ENCODE results near the gene MORN5.

DNA sequence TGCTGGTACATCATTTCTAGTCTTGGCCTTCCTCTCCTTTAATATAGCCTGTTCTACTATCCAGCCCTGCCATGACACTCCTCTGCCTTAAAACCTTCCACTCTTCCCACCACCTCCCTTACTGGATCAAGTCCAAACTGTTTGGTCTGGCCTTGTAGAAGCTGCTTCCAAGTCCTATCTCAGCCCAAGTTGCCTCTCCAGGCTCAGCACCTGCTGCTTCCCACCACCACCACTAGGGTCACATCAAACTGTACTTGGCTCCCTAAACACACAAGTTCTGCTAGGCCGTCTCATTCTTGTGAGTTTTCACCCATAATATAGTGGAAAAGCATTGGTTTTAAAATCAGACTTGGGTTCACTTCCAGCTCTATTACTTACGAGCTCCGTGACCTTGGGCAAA lies 1.5 kb upstream of the MORN5 start:
- no peak for TF ChIP-seq RARB (CRISPR knock-in tag; IDR thresholded peaks at IDR 0.05)
- no peak for TF ChIP-seq ARNTL (CRISPR knock-in tag; IDR thresholded peaks at IDR 0.05; ENCODE audit: borderline replicate concordance, low read depth)
- no peak for TF ChIP-seq ESRRG (CRISPR knock-in tag; IDR thresholded peaks at IDR 0.05)
- TF ChIP-seq, protein P1, sequence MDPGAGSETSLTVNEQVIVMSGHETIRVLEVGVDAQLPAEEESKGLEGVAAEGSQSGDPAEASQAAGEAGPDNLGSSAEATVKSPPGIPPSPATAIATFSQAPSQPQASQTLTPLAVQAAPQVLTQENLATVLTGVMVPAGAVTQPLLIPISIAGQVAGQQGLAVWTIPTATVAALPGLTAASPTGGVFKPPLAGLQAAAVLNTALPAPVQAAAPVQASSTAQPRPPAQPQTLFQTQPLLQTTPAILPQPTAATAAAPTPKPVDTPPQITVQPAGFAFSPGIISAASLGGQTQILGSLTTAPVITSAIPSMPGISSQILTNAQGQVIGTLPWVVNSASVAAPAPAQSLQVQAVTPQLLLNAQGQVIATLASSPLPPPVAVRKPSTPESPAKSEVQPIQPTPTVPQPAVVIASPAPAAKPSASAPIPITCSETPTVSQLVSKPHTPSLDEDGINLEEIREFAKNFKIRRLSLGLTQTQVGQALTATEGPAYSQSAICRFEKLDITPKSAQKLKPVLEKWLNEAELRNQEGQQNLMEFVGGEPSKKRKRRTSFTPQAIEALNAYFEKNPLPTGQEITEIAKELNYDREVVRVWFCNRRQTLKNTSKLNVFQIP (CRISPR knock-in tag; IDR thresholded peaks at IDR 0.05; ENCODE audit: borderline replicate concordance, low read depth), result no peak
- TF ChIP-seq, protein P2, sequence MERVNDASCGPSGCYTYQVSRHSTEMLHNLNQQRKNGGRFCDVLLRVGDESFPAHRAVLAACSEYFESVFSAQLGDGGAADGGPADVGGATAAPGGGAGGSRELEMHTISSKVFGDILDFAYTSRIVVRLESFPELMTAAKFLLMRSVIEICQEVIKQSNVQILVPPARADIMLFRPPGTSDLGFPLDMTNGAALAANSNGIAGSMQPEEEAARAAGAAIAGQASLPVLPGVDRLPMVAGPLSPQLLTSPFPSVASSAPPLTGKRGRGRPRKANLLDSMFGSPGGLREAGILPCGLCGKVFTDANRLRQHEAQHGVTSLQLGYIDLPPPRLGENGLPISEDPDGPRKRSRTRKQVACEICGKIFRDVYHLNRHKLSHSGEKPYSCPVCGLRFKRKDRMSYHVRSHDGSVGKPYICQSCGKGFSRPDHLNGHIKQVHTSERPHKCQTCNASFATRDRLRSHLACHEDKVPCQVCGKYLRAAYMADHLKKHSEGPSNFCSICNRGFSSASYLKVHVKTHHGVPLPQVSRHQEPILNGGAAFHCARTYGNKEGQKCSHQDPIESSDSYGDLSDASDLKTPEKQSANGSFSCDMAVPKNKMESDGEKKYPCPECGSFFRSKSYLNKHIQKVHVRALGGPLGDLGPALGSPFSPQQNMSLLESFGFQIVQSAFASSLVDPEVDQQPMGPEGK (CRISPR knock-in tag; IDR thresholded peaks at IDR 0.05; ENCODE audit: borderline replicate concordance), result no peak
- TF ChIP-seq, protein P3, sequence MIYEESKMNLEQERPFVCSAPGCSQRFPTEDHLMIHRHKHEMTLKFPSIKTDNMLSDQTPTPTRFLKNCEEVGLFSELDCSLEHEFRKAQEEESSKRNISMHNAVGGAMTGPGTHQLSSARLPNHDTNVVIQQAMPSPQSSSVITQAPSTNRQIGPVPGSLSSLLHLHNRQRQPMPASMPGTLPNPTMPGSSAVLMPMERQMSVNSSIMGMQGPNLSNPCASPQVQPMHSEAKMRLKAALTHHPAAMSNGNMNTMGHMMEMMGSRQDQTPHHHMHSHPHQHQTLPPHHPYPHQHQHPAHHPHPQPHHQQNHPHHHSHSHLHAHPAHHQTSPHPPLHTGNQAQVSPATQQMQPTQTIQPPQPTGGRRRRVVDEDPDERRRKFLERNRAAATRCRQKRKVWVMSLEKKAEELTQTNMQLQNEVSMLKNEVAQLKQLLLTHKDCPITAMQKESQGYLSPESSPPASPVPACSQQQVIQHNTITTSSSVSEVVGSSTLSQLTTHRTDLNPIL (CRISPR knock-in tag; IDR thresholded peaks at IDR 0.05; ENCODE audit: low read depth), result no peak

Measured in SK-N-SH treated with all-trans-retinoic acid at 6 μM for 48 hours (cell line).